Ovary (tissue), 3 donors: ENCODE data around the gene PADI2.

Experiments used
- CTCF ChIP-seq, 3 donors: fragments of 450-650 bp in 2 of 3; fragments of 200-600 bp in 1 of 3; IDR thresholded peaks; one replicate each; pipeline versions ENCODE4 v1.5.1 to v1.8.0; 2016 to 2022; ENCODE audit warnings: antibody characterized with exemption in 3 of 3, mild to moderate bottlenecking in 1 of 3
- EP300 ChIP-seq: sonication (generic); formaldehyde crosslinking; IDR thresholded peaks from one replicate; pipeline ENCODE4 v1.6.1; 2017; ENCODE audit warnings: antibody characterized with exemption
- POLR2A ChIP-seq: fragments of 450-650 bp; IDR thresholded peaks from one replicate; pipeline ENCODE4 v1.6.1; 2017; ENCODE audit warnings: antibody characterized with exemption, mild to moderate bottlenecking, moderate library complexity
- donor health status: DM: no; HTN: no; CAD: no.

DNA sequence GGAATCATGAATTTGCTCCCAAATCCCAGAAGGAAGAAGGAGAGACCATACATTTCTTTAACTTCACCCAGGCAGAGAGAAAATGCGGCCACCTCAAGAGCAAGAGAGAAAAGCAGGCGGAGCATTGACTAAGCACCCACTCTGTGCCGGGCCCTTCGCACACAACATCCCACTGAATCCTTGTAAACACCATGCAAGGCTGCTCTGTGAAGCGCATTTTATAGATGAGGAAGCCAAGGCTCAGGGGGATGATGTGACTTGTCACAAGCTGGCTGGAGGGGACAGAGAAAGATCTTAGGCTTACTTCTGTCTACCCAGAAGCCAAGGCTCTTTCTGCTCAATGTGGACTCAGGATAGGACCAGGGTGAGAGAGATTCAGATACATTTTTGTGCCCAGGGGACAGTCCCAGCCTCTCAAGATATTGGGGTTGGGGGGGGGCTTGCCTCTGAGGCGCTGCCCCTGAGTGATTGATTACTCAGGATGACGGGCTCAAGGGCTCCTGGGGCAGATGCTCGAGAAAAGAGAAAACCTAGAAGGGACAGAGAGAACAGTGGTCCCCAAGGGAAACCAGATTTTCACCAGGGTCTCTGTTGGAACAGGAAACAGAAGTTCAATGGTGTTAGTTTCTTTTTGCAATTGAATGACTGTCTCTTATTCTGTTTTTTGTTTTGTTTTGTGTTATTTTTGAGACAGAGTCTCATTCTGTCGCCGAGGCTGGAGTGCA is 19.5 kb downstream of the PADI2 start:
- TF ChIP-seq CTCF (IDR thresholded peaks at IDR 0.05) (no peak), POLR2A (no peak), EP300 (no peak)
